GM19238 (cell line): Measurements from ENCODE around the gene GTPBP4.

Experiments used
- DNase-seq: peaks from one replicate; pipeline ENCODE4 v3.0.0; 2011; ENCODE audit warnings: low spot score; ENCODE audit not compliant: insufficient read length

Gene GTPBP4

GRCh38 chr10:987870-988666 lies at the start of gene GTPBP4:
TSS of gene GTPBP4 (plus strand) at chr10:988434. CDS start at chr10:988480, 46 bp downstream.
- DNase-seq: peak; percentile 98

- DNase-seq: no peak
These were observed 49.1 kb upstream of the GTPBP4 start for GRCh38 chr10:938941-939678.

- no peak for DNase-seq
These were observed 44.8 kb upstream of the GTPBP4 start for GRCh38 chr10:943334-944033.

- peak; percentile 24 for DNase-seq
These were observed 44.0 kb upstream of the GTPBP4 start for GRCh38 chr10:944034-944831.

GRCh38 chr10:945778-946177 lies 42.5 kb upstream of the GTPBP4 start:
- DNase-seq: no peak

GRCh38 chr10:947051-947450 lies 41.2 kb upstream of the GTPBP4 start:
- DNase-seq: no peak

GRCh38 chr10:947881-948280 lies 40.4 kb upstream of the GTPBP4 start:
- DNase-seq: no peak

- DNase-seq: no peak
These were observed 39.9 kb upstream of the GTPBP4 start for GRCh38 chr10:948347-948746.

- no peak for DNase-seq
These were observed 38.8 kb upstream of the GTPBP4 start for GRCh38 chr10:949446-949845.

- DNase-seq: no peak
These were observed 34.4 kb upstream of the GTPBP4 start for GRCh38 chr10:953836-954235.

- DNase-seq: no peak
These were observed 33.8 kb upstream of the GTPBP4 start for GRCh38 chr10:954396-954795.

- no peak for DNase-seq
These were observed 33.0 kb upstream of the GTPBP4 start for GRCh38 chr10:955127-955819.

- DNase-seq: no peak
These were observed 32.4 kb upstream of the GTPBP4 start for GRCh38 chr10:955820-956217.

- no peak for DNase-seq
These were observed 30.1 kb upstream of the GTPBP4 start for GRCh38 chr10:958106-958505.

GRCh38 chr10:958856-959255 lies 29.4 kb upstream of the GTPBP4 start:
- no peak for DNase-seq

- no peak for DNase-seq
These were observed 25.9 kb upstream of the GTPBP4 start for GRCh38 chr10:962342-962741.

GRCh38 chr10:963186-963585 lies 25.0 kb upstream of the GTPBP4 start:
- no peak for DNase-seq

GRCh38 chr10:963655-964054 lies 24.6 kb upstream of the GTPBP4 start:
- no peak for DNase-seq

- no peak for DNase-seq
These were observed 23.8 kb upstream of the GTPBP4 start for GRCh38 chr10:964321-964987.

GRCh38 chr10:964988-965417 lies 23.2 kb upstream of the GTPBP4 start:
- DNase-seq: no peak
